ENCODE results near the gene ARHGAP26. TPM values are rescaled to one million over a fixed set of nuclear protein-coding genes. Genes with fewer than 3 reads are reported as not detected.

Gene ARHGAP26
- total RNA-seq, 1 donor: 7.6 TPM

GRCh38 chr5:143080982-143081381, 310.8 kb downstream of the ARHGAP26 start:
- Histone ChIP-seq H4K20me1 (ENCODE audit: insufficient read depth, low read length) (no peaks in the 10 kb centered on the region), H3K4me2 (ENCODE audit: insufficient read depth, low read length) (no peak overlapping the region), H3K27ac (ENCODE audit: low read depth, low read length) (no peak overlapping the region), H3K4me3 (ENCODE audit: insufficient read depth, low read length) (no peak overlapping the region), H3K79me2 (ENCODE audit: insufficient read depth, low read length) (no peaks in the 10 kb centered on the region), H3K36me3 (ENCODE audit: insufficient read depth, low read length) (no peaks in the 10 kb centered on the region), H3K27me3 (ENCODE audit: insufficient read depth, low read length) (no peaks in the 10 kb centered on the region), H3K9me3 (ENCODE audit: low read depth, low read length) (no peaks in the 10 kb centered on the region), H2AFZ (ENCODE audit: low read length) (no peak overlapping the region), H3K4me1 (ENCODE audit: insufficient read depth, low read length) (no peaks in the 10 kb centered on the region)
- no peak for TF ChIP-seq CTCF (IDR thresholded peaks at IDR 0.05; ENCODE audit: extremely low read depth, low read depth, low read length)
- DNase-seq (ENCODE audit: insufficient read length, low spot score, missing footprints): no peak

DNA sequence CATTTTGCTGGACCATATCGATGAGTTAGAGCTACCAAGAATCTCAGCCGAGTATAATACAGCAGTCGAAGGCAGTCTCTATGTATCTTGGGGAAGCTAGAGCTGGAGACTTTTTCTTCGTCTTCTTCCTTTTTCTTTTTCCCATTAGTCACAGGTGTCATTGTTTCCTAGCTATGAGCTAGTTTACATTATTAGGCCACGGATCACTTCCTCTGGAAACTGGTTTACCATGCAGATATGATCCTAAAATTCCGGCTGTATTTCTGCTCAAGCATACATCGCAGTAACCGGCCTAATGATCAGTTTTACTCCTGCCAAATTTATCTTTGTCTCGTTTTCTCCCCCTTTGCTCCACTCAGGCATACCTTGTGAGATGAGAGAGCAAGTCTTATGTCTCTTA, 312.8 kb downstream of the ARHGAP26 start:
- Histone ChIP-seq H3K4me2 (ENCODE audit: insufficient read depth, low read length) (no peak overlapping the region), H2AFZ (ENCODE audit: low read length) (no peak overlapping the region), H3K36me3 (ENCODE audit: insufficient read depth, low read length) (no peaks in the 10 kb centered on the region), H3K27ac (ENCODE audit: low read depth, low read length) (no peak overlapping the region), H3K4me3 (ENCODE audit: insufficient read depth, low read length) (no peak overlapping the region), H3K79me2 (ENCODE audit: insufficient read depth, low read length) (no peaks in the 10 kb centered on the region), H3K27me3 (ENCODE audit: insufficient read depth, low read length) (no peaks in the 10 kb centered on the region), H4K20me1 (ENCODE audit: insufficient read depth, low read length) (no peaks in the 10 kb centered on the region), H3K4me1 (ENCODE audit: insufficient read depth, low read length) (peaks cover 7% of the 10 kb centered on the region), H3K9me3 (ENCODE audit: low read depth, low read length) (no peaks in the 10 kb centered on the region)
- TF ChIP-seq CTCF (IDR thresholded peaks at IDR 0.05; ENCODE audit: extremely low read depth, low read depth, low read length): no peak
- no peak for DNase-seq (ENCODE audit: insufficient read length, low spot score, missing footprints)

DNA sequence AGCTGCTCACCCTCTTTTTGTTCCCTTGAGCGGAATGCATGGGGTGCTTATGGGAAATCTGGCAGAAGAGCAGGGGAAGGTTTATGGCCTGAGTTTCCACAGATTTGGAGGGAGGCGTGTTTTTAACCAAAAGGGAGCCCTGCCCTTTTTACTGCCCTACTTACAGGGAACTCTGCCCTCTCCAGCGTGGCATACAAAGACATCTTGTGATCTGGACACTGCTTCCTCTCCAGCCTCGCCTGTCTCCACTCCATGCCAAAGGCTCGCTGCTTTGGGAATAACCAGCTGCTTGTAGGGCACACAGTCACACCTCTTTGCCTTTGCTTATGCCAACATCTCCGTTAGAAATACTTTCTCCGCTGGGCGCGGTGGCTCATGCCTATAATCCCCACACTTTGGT, 314.2 kb downstream of the ARHGAP26 start:
- H3K79me2 ChIP-seq (ENCODE audit: insufficient read depth, low read length): no peaks in the 10 kb centered on the region
- H3K4me2 ChIP-seq (ENCODE audit: insufficient read depth, low read length): no peak overlapping the region
- H3K4me3 ChIP-seq (ENCODE audit: insufficient read depth, low read length): no peak overlapping the region
- TF ChIP-seq CTCF (IDR thresholded peaks at IDR 0.05; ENCODE audit: extremely low read depth, low read depth, low read length): no peak
- no peaks in the 10 kb centered on the region for H3K36me3 ChIP-seq (ENCODE audit: insufficient read depth, low read length)
- no peaks in the 10 kb centered on the region for H3K27me3 ChIP-seq (ENCODE audit: insufficient read depth, low read length)
- no peak for DNase-seq (ENCODE audit: insufficient read length, low spot score, missing footprints)
- H2AFZ ChIP-seq (ENCODE audit: low read length): no peak overlapping the region
- no peak overlapping the region for H3K27ac ChIP-seq (ENCODE audit: low read depth, low read length)
- H4K20me1 ChIP-seq (ENCODE audit: insufficient read depth, low read length): no peaks in the 10 kb centered on the region
- H3K9me3 ChIP-seq (ENCODE audit: low read depth, low read length): no peaks in the 10 kb centered on the region
- peaks cover 7% of the 10 kb centered on the region for H3K4me1 ChIP-seq (ENCODE audit: insufficient read depth, low read length)

- Histone ChIP-seq H3K9me3 (ENCODE audit: low read depth, low read length) (no peaks in the 10 kb centered on the region), H3K4me2 (ENCODE audit: insufficient read depth, low read length) (no peak overlapping the region), H4K20me1 (ENCODE audit: insufficient read depth, low read length) (no peaks in the 10 kb centered on the region), H3K27me3 (ENCODE audit: insufficient read depth, low read length) (no peaks in the 10 kb centered on the region), H3K4me3 (ENCODE audit: insufficient read depth, low read length) (no peak overlapping the region), H2AFZ (ENCODE audit: low read length) (no peak overlapping the region), H3K36me3 (ENCODE audit: insufficient read depth, low read length) (no peaks in the 10 kb centered on the region), H3K27ac (ENCODE audit: low read depth, low read length) (no peak overlapping the region), H3K79me2 (ENCODE audit: insufficient read depth, low read length) (no peaks in the 10 kb centered on the region), H3K4me1 (ENCODE audit: insufficient read depth, low read length) (peaks cover 7% of the 10 kb centered on the region)
- no peak for DNase-seq (ENCODE audit: insufficient read length, low spot score, missing footprints)
- TF ChIP-seq CTCF (IDR thresholded peaks at IDR 0.05; ENCODE audit: extremely low read depth, low read depth, low read length): no peak
Observed at GRCh38 chr5:143085319-143085917, 315.2 kb downstream of the ARHGAP26 start.
